Measurements from ENCODE around the gene FBXO10. TPM values are rescaled to one million over a fixed set of nuclear protein-coding genes. Genes with fewer than 3 reads are reported as not detected.

The FBXO10 gene
- 1 to 10 TPM; 2.6 to 6.6 TPM for total RNA-seq
- total RNA-seq: 1.1 to 1.7 reads per million in 2 donors

GRCh38 chr9:37575921-37576721 is at the start of gene FBXO10:
Gene FBXO10 (minus strand): TSS chr9:37576380. CDS start chr9:37541768, 34,612 bp downstream.
- DNase-seq (peak; percentile 24 to 25 (median 24)), ATAC-seq (peak; percentile 85)
- Mint-ChIP-seq H3K27ac (peak within 1 kb of the TSS; percentile 78), H3K4me1 (peaks cover 29% of the 10 kb centered on the region), H3K36me3 (ENCODE audit: low read depth) (no peaks in the 10 kb centered on the region), H3K27me3 (no peaks in the 10 kb centered on the region), H3K4me3 (peak within 1 kb of the TSS; percentile 92)
- no peaks in the 10 kb centered on the region for H3K9me3 ChIP-seq (ENCODE audit: control insufficient read depth, low read length, poor library complexity, severe bottlenecking)

GRCh38 chr9:37625758-37626147 is 49.6 kb upstream of the FBXO10 start:
- ATAC-seq (no peak), DNase-seq (no peak)
- no peak overlapping the region for H3K4me3 Mint-ChIP-seq
- H3K36me3 Mint-ChIP-seq (ENCODE audit: low read depth): peaks cover 3% of the 10 kb centered on the region
- H3K27ac Mint-ChIP-seq: no peak overlapping the region
- no peaks in the 10 kb centered on the region for H3K9me3 ChIP-seq (ENCODE audit: control insufficient read depth, low read length, poor library complexity, severe bottlenecking)
- H3K27me3 Mint-ChIP-seq: peaks cover 25% of the 10 kb centered on the region
- H3K4me1 Mint-ChIP-seq: peaks cover 3% of the 10 kb centered on the region

- Mint-ChIP-seq H3K36me3 (ENCODE audit: low read depth) (peaks cover 3% of the 10 kb centered on the region), H3K4me3 (no peak overlapping the region), H3K27me3 (peaks cover 25% of the 10 kb centered on the region), H3K4me1 (peaks cover 3% of the 10 kb centered on the region), H3K27ac (no peak overlapping the region)
- H3K9me3 ChIP-seq (ENCODE audit: control insufficient read depth, low read length, poor library complexity, severe bottlenecking): no peaks in the 10 kb centered on the region
- ATAC-seq (no peak), DNase-seq (no peak)
Observed at GRCh38 chr9:37625036-37625757, 49.0 kb upstream of the FBXO10 start.

GRCh38 chr9:37624073-37624472 is 47.9 kb upstream of the FBXO10 start:
- no peaks in the 10 kb centered on the region for H3K9me3 ChIP-seq (ENCODE audit: control insufficient read depth, low read length, poor library complexity, severe bottlenecking)
- Mint-ChIP-seq H3K27ac (no peak overlapping the region), H3K4me3 (no peak overlapping the region), H3K27me3 (peaks cover 27% of the 10 kb centered on the region), H3K4me1 (peaks cover 3% of the 10 kb centered on the region), H3K36me3 (ENCODE audit: low read depth) (peaks cover 3% of the 10 kb centered on the region)
- ATAC-seq (no peak), DNase-seq (no peak)

- Mint-ChIP-seq H3K4me1 (peaks cover 6% of the 10 kb centered on the region), H3K36me3 (ENCODE audit: low read depth) (peaks cover 5% of the 10 kb centered on the region), H3K27me3 (peaks cover 34% of the 10 kb centered on the region), H3K27ac (no peak overlapping the region), H3K4me3 (no peak overlapping the region)
- no peak for ATAC-seq
- DNase-seq: no peak
- no peaks in the 10 kb centered on the region for H3K9me3 ChIP-seq (ENCODE audit: control insufficient read depth, low read length, poor library complexity, severe bottlenecking)
Observed at GRCh38 chr9:37623267-37623666, 47.1 kb upstream of the FBXO10 start.

- no peak for DNase-seq
- no peak for ATAC-seq
- H3K36me3 Mint-ChIP-seq (ENCODE audit: low read depth): peaks cover 2% of the 10 kb centered on the region
- H3K4me3 Mint-ChIP-seq: no peak overlapping the region
- H3K4me1 Mint-ChIP-seq: peaks cover 11% of the 10 kb centered on the region
- H3K27ac Mint-ChIP-seq: no peak overlapping the region
- H3K27me3 Mint-ChIP-seq: peaks cover 35% of the 10 kb centered on the region
- no peaks in the 10 kb centered on the region for H3K9me3 ChIP-seq (ENCODE audit: control insufficient read depth, low read length, poor library complexity, severe bottlenecking)
Observed at GRCh38 chr9:37622462-37622861, 46.3 kb upstream of the FBXO10 start.

- H3K4me3 Mint-ChIP-seq: no peak overlapping the region
- peaks cover 42% of the 10 kb centered on the region for H3K27me3 Mint-ChIP-seq
- no peak overlapping the region for H3K27ac Mint-ChIP-seq
- peaks cover 2% of the 10 kb centered on the region for H3K36me3 Mint-ChIP-seq (ENCODE audit: low read depth)
- peaks cover 8% of the 10 kb centered on the region for H3K4me1 Mint-ChIP-seq
- no peaks in the 10 kb centered on the region for H3K9me3 ChIP-seq (ENCODE audit: control insufficient read depth, low read length, poor library complexity, severe bottlenecking)
- no peak for DNase-seq
- ATAC-seq: no peak
Observed at GRCh38 chr9:37621273-37622121, 45.3 kb upstream of the FBXO10 start.

GRCh38 chr9:37620396-37620795 is 44.2 kb upstream of the FBXO10 start:
- no peaks in the 10 kb centered on the region for H3K9me3 ChIP-seq (ENCODE audit: control insufficient read depth, low read length, poor library complexity, severe bottlenecking)
- Mint-ChIP-seq H3K36me3 (ENCODE audit: low read depth) (peaks cover 2% of the 10 kb centered on the region), H3K4me3 (no peak overlapping the region), H3K27ac (no peak overlapping the region), H3K4me1 (peaks cover 8% of the 10 kb centered on the region), H3K27me3 (peaks cover 42% of the 10 kb centered on the region)
- DNase-seq (no peak), ATAC-seq (no peak)

GRCh38 chr9:37619806-37620205 is 43.6 kb upstream of the FBXO10 start:
- H3K27me3 Mint-ChIP-seq: peaks cover 44% of the 10 kb centered on the region
- DNase-seq (no peak), ATAC-seq (no peak)
- no peaks in the 10 kb centered on the region for H3K9me3 ChIP-seq (ENCODE audit: control insufficient read depth, low read length, poor library complexity, severe bottlenecking)
- H3K27ac Mint-ChIP-seq: no peak overlapping the region
- H3K36me3 Mint-ChIP-seq (ENCODE audit: low read depth): peaks cover 2% of the 10 kb centered on the region
- peaks cover 8% of the 10 kb centered on the region for H3K4me1 Mint-ChIP-seq
- H3K4me3 Mint-ChIP-seq: no peak overlapping the region

GRCh38 chr9:37618817-37619216 is 42.6 kb upstream of the FBXO10 start:
- ATAC-seq (no peak), DNase-seq (no peak)
- H3K27ac Mint-ChIP-seq: no peak overlapping the region
- H3K4me3 Mint-ChIP-seq: no peak overlapping the region
- peaks cover 44% of the 10 kb centered on the region for H3K27me3 Mint-ChIP-seq
- peaks cover 2% of the 10 kb centered on the region for H3K36me3 Mint-ChIP-seq (ENCODE audit: low read depth)
- H3K4me1 Mint-ChIP-seq: peaks cover 8% of the 10 kb centered on the region
- H3K9me3 ChIP-seq (ENCODE audit: control insufficient read depth, low read length, poor library complexity, severe bottlenecking): no peaks in the 10 kb centered on the region

GRCh38 chr9:37617832-37618231 is 41.7 kb upstream of the FBXO10 start:
- DNase-seq: no peak
- H3K27ac Mint-ChIP-seq: no peak overlapping the region
- H3K9me3 ChIP-seq (ENCODE audit: control insufficient read depth, low read length, poor library complexity, severe bottlenecking): no peaks in the 10 kb centered on the region
- peaks cover 34% of the 10 kb centered on the region for H3K27me3 Mint-ChIP-seq
- H3K4me1 Mint-ChIP-seq: peaks cover 8% of the 10 kb centered on the region
- peaks cover 2% of the 10 kb centered on the region for H3K36me3 Mint-ChIP-seq (ENCODE audit: low read depth)
- H3K4me3 Mint-ChIP-seq: no peak overlapping the region
- ATAC-seq: no peak

GRCh38 chr9:37617161-37617560 is 41.0 kb upstream of the FBXO10 start:
- no peak for ATAC-seq
- Mint-ChIP-seq H3K4me3 (no peak overlapping the region), H3K4me1 (peaks cover 8% of the 10 kb centered on the region)

GRCh38 chr9:37611961-37612360 is 35.8 kb upstream of the FBXO10 start:
- H3K27me3 Mint-ChIP-seq: peaks cover 37% of the 10 kb centered on the region
- no peak for DNase-seq
- H3K4me3 Mint-ChIP-seq: no peak overlapping the region
- peaks cover 5% of the 10 kb centered on the region for H3K4me1 Mint-ChIP-seq
- peaks cover 2% of the 10 kb centered on the region for H3K36me3 Mint-ChIP-seq (ENCODE audit: low read depth)
- no peaks in the 10 kb centered on the region for H3K9me3 ChIP-seq (ENCODE audit: control insufficient read depth, low read length, poor library complexity, severe bottlenecking)
- ATAC-seq: no peak
- no peak overlapping the region for H3K27ac Mint-ChIP-seq

More at GRCh38 chr9:37617161-37617560, 41.0 kb upstream of the FBXO10 start:
- DNase-seq: no peak
- Mint-ChIP-seq H3K27me3 (peaks cover 39% of the 10 kb centered on the region), H3K36me3 (ENCODE audit: low read depth) (peaks cover 2% of the 10 kb centered on the region), H3K27ac (no peak overlapping the region)
- H3K9me3 ChIP-seq (ENCODE audit: control insufficient read depth, low read length, poor library complexity, severe bottlenecking): no peaks in the 10 kb centered on the region

Measured in T-helper 17 cell (primary cell).